ENCODE results near the gene ZNF470.

The ZNF470 gene

DNA sequence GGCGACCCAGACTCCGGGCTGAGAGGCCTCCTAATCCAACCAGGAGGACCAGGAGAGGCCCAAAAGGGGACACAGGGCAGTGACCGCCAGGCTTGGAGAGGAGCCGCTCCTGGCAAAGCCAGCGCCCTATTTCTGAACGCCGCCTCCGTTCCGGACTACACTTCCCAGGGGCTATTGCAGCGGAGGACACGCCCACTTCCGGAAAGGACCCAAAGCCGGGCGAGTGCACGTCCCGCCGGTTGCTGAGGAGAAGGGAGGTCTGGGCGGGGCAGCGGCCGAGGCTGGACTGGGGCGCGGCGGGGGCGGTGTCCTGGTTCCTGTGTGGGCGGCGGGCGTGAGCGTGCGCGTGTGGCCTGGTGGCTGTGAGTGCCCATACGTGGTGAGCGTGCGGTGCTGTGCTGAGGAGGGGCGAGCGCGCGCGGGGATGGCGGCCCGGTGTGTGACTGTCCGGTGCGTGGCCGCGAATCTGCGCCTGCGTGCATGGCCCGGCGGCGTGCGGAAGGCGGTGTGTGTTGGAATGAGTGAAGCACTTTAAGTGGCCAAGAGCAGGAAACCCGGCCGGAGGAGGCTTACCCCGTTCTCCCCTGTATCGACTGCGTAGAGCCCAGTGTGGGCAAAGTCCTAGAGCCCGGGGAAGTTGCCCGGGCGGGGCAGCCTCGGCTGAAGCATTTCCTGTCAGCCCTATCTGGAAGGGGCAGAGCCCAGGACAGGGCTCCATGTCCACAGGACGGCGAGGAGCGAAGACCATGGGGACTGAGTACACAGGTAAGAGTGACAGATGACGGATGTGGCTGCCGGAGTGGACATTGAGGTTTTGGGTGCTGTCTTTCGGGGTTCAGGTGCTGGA is at the start of gene ZNF470:
Gene ZNF470, plus strand, starts transcription at position 195 of the 847 bp plus-strand sequence. CDS start 2,844 bp downstream, outside the sequence.
- peak; percentile 85 for DNase-seq

DNA sequence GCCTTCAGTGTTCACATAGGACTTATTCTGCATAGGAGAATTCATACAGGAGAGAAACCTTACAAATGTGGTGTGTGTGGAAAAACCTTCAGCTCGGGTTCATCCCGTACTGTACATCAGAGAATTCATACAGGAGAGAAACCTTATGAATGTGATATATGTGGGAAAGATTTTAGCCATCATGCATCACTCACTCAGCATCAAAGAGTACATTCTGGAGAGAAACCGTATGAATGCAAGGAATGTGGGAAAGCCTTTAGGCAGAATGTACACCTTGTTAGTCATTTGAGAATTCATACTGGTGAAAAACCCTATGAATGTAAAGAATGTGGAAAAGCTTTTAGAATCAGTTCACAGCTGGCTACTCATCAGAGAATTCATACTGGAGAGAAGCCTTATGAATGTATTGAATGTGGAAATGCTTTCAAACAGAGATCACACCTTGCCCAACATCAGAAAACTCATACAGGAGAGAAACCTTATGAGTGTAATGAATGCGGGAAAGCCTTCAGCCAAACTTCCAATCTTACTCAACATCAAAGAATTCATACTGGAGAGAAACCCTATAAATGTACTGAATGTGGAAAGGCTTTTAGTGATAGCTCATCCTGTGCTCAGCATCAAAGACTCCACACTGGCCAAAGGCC is 41.9 kb upstream of the ZNF470 start:
- DNase-seq, result no peak

DNA sequence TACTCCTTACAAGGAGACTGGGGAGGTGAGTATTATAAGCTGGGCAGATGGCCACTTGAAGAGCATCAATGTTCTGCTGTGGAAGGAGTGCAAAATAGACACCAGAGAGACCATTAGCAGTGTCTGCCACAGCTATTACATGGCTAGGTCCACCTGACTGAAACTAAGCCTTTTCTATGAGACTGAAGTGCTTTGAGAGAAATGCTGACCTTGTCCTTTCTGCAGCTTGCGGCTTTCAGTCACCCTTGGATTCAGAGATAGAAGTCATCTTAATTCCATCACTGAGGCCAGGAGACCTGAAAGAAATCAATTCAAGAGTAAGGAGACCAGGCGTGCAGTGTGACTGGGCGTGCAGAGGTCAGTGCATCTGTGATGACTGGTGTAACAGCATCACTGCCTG is 29.8 kb upstream of the ZNF470 start:
- DNase-seq, result no peak

DNA sequence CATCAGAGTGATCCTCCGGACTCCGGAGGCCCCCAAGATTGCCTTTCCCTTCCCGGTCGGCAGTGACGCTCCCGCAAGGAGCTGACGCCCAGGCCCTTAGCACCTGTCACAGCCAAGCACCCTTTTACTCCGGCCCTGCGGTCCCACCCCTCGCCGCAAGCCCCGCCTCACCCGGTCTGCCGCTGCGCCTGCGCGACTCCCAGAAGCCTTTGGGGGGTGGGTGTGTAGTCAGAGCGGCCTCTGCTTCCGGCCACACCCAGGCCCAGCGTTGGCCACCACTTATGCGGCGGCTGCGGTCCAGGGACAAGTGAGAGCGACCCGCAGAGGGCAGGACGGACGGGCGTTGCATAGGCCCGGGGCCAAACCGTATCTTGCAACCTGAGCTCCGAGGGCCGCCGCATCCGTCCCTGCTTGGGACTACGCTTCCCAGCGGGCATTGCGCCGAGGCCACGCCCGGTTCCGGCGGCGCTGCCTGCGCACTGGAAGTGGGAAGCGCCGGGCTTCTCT is 29.0 kb upstream of the ZNF470 start:
- DNase-seq, result peak; percentile 85

DNA sequence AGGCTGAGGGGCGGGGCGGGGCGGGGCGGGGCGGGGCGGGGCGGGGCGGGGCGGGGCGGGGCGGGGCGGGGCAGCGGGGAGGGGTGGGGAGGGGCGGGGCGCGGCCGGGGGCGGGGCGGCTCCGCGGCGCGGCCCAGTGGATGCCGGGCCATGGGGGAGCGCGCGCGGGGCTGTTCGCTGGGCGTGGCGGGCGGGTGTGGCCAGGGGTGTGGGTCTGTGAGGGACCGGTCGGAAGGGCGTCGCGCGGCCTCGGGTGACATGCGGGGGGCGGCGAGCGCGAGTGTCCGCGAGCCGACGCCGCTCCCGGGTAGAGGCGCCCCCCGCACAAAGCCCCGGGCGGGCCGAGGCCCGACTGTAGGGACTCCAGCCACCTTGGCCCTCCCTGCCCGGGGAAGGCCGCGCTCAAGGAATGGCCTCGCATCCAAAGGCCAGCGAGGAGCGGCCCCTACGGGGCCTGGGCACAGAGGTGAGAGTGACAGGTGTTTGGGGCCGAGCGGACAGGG is 28.5 kb upstream of the ZNF470 start, which contains the start of gene ZFP28:
Gene ZFP28, plus strand, starts transcription at position 188 of the 503 bp plus-strand sequence. Its CDS starts 71 bp downstream, at position 259.
- peak; percentile 71 for DNase-seq

DNA sequence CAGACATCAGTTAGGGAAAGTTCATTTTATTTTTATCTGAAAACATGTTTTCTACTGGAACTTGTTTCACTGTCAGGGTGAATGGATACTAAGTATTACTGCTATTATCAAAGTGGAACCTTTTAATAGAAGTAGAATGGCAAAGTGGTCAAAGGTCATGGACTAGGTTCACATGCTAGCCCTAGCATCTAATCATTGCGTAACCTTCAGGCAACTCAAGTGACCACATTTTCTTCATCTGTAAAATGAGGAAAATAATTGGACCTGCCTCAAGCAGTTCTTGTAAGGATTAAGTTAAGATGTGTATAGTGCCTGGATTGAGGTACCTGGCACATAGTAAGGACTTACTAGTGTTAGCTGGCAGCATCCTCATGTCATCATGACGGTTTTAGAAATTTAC is 23.5 kb upstream of the ZNF470 start:
- no peak for DNase-seq

DNA sequence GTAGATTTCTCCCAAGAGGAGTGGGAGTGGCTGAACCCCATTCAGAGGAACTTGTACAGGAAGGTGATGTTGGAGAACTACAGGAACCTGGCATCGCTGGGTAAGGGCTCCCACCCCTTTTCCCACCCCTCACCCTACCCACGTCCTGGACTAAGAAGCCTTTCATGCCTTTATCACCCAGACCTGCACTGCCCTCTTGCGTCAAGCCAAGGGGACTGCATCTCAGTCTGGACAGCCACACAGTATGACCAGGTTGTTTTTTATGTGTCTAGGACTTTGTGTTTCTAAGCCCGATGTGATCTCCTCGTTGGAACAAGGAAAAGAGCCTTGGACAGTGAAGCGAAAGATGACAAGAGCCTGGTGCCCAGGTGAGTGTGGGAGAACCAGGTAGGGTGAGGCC is 19.7 kb upstream of the ZNF470 start:
- no peak for DNase-seq

DNA sequence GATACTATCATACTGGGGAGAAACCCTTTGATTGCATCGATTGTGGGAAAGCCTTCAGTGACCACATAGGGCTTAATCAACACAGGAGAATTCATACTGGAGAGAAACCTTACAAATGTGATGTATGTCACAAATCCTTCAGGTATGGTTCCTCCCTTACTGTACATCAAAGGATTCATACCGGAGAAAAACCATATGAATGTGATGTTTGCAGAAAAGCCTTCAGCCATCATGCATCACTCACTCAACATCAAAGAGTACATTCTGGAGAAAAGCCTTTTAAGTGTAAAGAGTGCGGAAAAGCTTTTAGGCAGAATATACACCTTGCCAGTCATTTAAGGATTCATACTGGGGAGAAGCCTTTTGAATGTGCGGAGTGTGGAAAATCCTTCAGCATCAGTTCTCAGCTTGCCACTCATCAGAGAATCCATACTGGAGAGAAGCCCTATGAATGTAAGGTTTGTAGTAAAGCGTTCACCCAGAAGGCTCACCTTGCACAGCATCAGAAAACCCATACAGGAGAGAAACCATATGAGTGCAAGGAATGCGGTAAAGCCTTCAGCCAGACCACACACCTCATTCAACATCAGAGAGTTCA is 12.9 kb upstream of the ZNF470 start:
- DNase-seq, result no peak

DNA sequence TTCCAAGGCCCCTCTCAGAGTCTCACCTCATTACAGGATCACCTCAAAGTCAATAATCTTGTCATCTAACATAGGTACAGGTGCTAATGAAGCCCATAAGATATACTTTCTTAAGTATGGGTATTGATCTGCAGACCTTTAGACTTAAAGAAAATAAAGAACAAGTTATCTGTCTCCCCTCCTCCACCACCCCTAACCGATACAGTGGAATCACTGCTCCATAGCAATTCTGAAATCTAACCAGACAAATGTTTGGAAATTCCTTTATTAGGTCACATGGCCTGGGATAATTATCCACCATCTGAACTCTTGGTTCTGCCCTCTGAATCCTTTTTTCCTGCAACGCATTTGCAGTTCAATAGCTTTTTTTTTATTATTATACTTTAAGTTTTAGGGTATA is 4.5 kb upstream of the ZNF470 start:
- no peak for DNase-seq

DNA sequence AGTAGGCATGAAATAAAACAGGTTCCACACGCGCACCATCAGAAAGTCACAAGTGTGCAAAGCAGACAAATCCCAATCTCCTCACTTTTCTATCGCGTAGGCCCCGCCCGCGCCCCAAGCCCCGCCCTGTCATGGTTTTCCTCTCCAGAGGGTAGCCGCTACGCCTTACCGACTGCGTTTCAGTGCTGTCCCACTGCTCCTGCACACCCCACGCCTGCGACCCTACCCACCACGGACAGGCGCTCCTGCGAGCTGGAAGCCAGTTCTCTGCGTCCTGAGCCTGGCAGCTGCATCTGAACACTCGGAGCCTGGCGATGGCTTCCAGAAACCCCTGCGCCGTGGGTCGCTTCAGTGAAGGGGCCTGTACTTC is 379 bp upstream of the ZNF470 start:
- peak; percentile 43 for DNase-seq

DNA sequence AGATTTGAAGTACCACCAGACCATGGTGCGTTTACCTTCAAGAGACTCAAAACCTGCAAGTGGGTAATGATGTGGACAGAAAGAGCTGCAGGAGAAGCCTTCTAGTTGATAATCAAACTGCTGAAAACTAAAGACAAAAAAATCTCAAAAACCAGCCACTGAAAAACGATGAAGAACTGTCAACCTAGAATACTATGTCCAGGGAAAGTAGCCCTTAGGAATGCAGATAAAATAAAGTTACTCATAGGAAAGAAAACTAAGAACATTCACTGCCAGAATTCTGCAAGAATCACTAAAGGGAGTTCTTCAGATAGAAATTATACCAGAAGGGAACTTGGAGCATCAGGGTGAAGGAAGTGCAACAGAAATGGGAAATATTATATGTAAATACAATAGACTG is 5.3 kb downstream of the ZNF470 start:
- DNase-seq, result no peak

DNA sequence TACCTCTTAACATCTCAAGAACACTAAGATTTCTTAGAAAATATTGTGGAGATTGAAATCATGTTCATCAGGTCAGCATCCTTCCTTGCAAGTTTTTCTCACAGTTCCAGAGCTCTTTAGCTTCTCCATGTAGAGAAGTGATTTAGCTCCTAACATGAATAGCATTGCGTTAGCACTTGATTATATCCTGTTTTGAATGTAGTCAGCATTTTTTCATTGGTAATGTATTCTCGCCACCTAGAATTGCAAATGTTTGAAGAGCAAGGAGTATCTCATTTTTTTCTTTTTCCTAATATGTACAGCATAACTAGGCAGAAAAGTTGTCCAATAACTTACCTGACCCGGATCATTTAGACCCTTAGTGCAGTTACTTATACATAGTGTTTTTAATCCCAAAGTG is 6.6 kb downstream of the ZNF470 start:
- no peak for DNase-seq

DNA sequence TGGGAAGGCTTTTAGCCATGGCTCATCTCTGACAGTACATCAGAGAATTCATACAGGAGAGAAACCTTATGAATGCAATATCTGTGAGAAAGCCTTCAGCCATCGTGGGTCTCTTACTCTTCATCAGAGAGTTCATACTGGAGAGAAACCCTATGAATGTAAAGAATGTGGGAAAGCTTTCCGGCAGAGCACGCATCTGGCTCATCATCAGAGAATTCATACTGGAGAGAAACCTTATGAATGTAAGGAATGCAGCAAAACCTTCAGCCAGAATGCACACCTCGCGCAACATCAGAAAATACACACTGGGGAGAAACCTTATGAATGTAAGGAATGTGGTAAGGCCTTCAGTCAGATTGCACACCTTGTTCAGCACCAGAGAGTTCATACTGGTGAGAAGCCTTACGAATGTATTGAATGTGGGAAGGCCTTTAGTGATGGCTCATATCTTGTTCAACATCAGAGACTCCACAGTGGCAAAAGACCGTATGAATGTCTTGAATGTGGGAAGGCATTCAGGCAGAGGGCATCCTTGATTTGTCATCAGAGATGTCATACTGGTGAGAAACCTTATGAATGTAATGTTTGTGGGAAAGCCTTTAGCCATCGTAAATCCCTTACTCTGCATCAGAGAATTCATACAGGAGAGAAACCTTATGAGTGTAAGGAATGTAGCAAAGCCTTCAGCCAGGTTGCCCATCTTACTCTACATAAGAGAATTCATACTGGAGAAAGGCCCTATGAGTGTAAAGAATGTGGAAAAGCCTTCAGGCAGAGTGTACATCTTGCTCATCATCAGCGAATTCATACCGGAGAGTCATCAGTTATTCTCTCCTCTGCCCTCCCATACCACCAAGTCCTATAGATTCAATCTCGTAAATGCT is 10.7 kb downstream of the ZNF470 start:
- no peak for DNase-seq

DNA sequence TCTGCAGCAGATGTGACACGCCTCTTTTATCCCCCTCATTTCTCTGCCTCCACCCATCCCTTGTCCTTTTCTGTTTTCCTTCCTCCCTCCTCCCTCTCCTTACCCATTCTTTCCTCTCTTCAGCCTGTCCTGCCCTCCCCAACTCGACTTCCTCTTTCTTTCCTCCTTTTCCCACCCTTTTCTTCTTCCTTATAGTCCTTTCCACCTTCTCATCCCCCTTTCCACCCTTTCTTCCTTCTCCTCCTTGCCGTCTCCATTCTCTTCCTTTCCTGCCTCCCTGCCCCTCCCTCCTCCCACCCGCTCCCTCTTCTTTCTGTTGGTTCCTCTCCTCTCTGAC is 27.1 kb downstream of the ZNF470 start:
- no peak for DNase-seq

DNA sequence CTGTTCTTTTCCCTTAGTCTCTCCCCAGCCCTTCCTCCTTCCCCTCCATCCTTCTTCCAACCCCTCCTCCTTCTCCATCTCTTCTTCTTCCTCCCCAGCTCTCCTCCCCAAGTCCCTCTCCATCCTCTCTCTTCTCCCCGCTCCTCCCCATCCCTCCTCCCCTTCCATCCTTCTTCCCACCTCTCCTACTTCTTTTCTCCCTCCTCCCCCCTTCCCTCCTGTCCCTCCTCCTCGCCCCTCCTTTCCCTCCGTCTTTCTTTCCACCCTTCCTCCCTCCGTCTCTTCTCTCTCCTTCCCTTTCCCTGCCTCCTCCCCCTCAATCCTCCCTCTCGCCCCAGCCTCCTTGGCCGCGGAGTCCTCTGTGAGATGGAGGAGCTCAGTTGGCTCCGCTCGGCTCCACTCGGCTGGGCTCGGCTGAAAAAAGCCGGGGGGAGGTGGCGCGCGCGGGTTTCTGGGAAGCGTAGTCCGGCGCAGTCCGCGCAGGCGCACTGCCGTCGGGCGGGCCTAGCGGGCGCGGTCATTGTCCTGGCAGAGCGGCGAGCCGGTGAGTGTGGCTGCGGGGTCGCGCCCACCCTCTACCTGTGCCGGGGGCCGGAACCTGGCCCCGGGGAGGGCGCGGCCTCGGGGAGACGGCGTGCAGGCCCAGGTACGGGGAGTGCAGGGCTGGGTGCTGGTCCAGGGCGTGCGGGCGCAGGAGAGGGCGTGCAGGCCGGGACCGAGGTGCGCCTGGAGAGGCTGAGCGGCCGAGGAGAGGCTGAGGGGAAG is 27.7 kb downstream of the ZNF470 start, which contains the start of gene ZNF71:
Gene ZNF71, plus strand, starts transcription at position 520 of the 765 bp plus-strand sequence. CDS start 6,257 bp downstream, outside the sequence.
- peak; percentile 88 for DNase-seq

DNA sequence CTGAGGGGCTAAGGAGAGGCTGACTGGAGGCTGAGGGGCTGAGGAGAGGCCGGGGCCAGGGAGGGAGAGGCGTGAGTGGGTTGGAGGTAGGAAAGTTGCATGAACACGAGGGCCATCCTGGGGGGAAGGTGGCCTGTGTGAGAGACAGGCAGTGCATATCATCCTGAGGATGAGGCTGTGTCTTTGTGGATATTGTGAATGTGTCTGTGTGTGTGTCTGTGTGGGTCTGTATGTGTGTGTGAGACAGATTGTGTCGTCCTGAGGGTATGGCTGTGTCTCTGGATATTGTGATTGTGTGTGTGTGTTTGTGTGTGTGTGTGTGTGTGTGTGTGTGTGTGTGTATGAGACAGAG is 28.3 kb downstream of the ZNF470 start:
- DNase-seq, result no peak

DNA sequence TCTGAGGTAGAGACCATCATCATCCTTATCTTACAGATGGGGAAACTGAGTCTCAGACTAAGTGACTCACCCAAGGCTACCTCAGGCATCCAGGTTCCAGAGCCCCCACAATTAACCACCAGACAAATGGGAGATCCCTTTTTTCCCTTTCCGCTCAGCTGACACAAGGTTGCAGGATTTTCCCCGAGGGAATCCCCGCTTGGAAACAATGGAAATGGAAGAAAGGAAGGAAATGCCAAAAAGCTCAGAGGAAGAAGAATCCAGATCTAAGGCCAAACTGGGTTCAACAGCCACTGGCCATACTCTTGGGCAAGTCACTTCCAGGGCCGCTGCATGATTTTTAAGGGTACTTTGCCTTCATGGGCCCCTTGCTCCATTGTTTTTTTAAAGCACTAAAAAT is 29.4 kb downstream of the ZNF470 start:
- DNase-seq, result no peak

DNA sequence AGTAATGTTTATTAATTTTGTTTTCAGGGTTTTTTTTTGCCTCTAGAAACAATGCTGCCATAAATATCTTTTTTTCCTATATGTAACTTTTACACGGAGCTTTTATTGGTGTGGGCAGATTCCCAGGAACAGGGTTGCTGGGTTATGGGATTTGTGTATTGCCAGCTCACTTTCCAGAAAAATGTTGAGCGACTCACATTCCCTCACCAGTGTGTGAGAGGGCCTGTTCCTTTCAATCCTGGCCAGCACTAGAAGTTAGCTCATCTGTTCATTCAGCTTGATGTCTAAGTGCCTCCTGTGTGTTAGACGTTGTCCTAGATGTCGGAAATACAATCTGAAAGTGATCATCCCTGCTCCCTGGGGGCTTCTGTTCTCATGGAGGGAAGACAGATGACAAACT is 30.4 kb downstream of the ZNF470 start:
- no peak for DNase-seq

DNA sequence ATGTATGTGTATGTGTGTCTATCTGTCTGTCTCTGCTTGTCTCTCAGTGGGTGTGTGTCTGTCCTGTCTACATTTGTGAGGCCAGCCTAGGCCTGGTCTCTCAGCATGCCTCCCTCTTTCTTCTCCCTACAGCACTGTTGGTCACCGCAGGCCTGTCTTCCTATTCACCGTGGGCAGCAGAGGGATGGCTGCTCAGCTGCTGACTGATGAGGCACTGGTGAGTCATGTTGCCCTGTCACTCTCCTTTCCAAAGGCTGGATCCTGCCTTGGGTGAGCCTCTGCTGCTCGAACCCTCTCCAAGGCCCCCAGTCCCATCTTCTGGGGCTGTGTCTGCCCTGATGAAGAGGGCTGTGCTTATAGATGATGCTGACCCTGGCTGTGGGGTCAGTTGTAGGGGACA is 34.1 kb downstream of the ZNF470 start:
- DNase-seq, result no peak

DNA sequence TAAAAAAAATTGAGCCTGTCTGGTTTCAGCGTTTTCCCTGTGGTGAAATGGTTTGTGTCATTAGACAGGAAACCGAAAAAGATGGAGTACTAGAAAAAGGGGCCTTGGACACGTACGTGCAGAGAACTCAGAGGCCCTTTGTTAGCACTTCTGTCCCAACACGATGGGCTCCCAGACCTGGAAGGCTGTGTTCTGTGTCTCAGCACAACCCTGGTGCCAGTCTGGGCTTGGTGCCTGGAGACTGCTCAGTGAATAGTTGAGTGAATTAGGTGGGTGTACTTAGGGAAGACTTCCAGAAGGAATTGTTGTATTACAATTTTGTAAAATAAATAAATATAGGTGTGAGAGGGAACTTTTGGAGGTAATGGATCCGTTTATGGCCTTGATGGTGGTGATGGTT is 36.6 kb downstream of the ZNF470 start:
- DNase-seq, result no peak

DNA sequence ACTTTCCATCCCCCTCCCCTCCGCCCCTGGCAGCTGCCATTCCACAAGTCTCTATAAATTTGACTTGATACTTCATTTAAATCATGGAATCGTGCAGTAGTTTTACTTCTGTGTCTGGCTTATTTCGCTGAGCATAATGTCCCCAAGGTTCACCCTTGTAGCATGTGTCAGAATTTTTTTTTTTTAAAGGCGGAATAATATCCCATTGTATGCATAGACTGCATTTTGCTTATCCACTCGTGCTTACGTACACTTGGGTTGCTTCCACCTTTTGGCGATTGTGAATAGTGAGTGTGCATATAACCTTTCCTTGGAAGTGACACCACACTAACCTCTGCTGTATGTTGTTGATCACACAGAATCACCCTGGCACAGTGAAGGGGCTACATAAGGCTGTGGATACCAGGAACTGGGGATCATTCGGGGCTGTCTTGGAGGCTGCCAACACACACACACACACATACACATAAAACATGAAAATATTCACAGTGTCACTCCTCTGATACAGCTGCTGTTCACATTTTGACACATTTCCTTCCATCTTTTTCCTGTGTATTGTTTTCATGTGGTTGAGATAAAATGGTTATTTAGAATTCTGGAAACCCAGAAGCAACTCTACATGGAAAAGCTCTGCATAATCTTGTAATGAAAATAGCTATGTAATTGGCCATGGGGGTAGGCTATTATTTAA is 41.2 kb downstream of the ZNF470 start:
- no peak for DNase-seq

Data from stimulated activated CD4-positive, alpha-beta T cell treated with anti-CD3 and anti-CD28 coated beads, Interleukin-12 subunit alpha, Interleukin-12 subunit beta, amount 100 ng/mL, for 4 hours (primary cell).